Activated CD4-positive, alpha-beta T cell treated with anti-CD3 and anti-CD28 coated beads for 24 hours (primary cell): ENCODE data around the gene FNDC11.
"Not testable (repeated sequence)": the region's sequence is repeated elsewhere in the genome, so short reads cannot be mapped to it uniquely, and the experiment has no call there.

Experiments
- DNase-seq, 2 donors: peaks; one replicate each; pipeline ENCODE4 v3.0.0-alpha.2; 2020; ENCODE audit warnings: low read depth in 2 of 2

The FNDC11 gene

GRCh38 chr20:63553251-63553932 is 567 bp upstream of the FNDC11 start:
- DNase-seq = peak; percentile 74 to 85

GRCh38 chr20:63554361-63555278 is 661 bp downstream of the FNDC11 start:
- no peak for DNase-seq

GRCh38 chr20:63555661-63556381 is 1.9 kb downstream of the FNDC11 start:
- DNase-seq = no peak

- no peak for DNase-seq
Measured at GRCh38 chr20:63556873-63557478, 3.0 kb downstream of the FNDC11 start.

GRCh38 chr20:63557481-63557891 is 3.5 kb downstream of the FNDC11 start:
- no peak for DNase-seq

- DNase-seq = no peak
Measured at GRCh38 chr20:63558804-63559484, 5.0 kb downstream of the FNDC11 start.

- not testable (repeated sequence) for DNase-seq
Measured at GRCh38 chr20:63559485-63560332, 5.8 kb downstream of the FNDC11 start.

GRCh38 chr20:63560333-63560805 is 6.4 kb downstream of the FNDC11 start:
- DNase-seq = no peak

GRCh38 chr20:63560856-63561609 is 7.1 kb downstream of the FNDC11 start:
- no peak for DNase-seq

GRCh38 chr20:63561624-63562396 is 7.9 kb downstream of the FNDC11 start:
- no peak for DNase-seq

GRCh38 chr20:63562461-63563224 is 8.7 kb downstream of the FNDC11 start:
- no peak for DNase-seq

- no peak for DNase-seq
Measured at GRCh38 chr20:63563225-63563935, 9.4 kb downstream of the FNDC11 start.

GRCh38 chr20:63564036-63564810 is 10.3 kb downstream of the FNDC11 start:
- no peak for DNase-seq

- DNase-seq = no peak
Measured at GRCh38 chr20:63565021-63565698, 11.2 kb downstream of the FNDC11 start.

- DNase-seq = no peak
Measured at GRCh38 chr20:63565699-63566335, 11.9 kb downstream of the FNDC11 start.
